GM23338 (cell line): ENCODE data around the gene IPPK. TPM values are rescaled to one million over a fixed set of nuclear protein-coding genes. Genes with fewer than 3 reads are reported as not detected.

Experiments used
- ATAC-seq: fragments of 200-7000 bp; cut with Tn5 transposase; 3 replicates; pipeline ENCODE4 v1.9.1; 2020
- DNase-seq: peaks from one replicate; pipeline ENCODE4 v3.0.0-alpha.2; 2015; ENCODE audit warnings: low spot score
- H2AFZ ChIP-seq: fragments of 200-600 bp; sonication (generic); 2 replicates; pipeline ENCODE4 v1.8.0; 2016; ENCODE audit warnings: antibody characterized with exemption, mild to moderate bottlenecking, moderate library complexity
- H3F3A ChIP-seq: fragments of 200-600 bp; sonication (generic); replicated peaks from 2 replicates; pipeline ENCODE4 v1.8.0; 2017; ENCODE audit warnings: antibody characterized with exemption, mixed run types, low read depth
- H3K27ac ChIP-seq: fragments of 200-600 bp; sonication (generic); 2 replicates; pipeline ENCODE4 v1.6.1; 2016; ENCODE audit warnings: low read depth
- H3K27me3 ChIP-seq: fragments of 200-600 bp; sonication (generic); 2 replicates; pipeline ENCODE4 v1.8.0; 2016; ENCODE audit warnings: mild to moderate bottlenecking, mixed run types, moderate library complexity; ENCODE audit not compliant: insufficient read depth
- H3K36me3 ChIP-seq: fragments of 200-600 bp; sonication (generic); 2 replicates; pipeline ENCODE4 v1.8.0; 2016; ENCODE audit warnings: mild to moderate bottlenecking; ENCODE audit not compliant: insufficient read depth
- H3K4me1 ChIP-seq: fragments of 200-600 bp; sonication (generic); 2 replicates; pipeline ENCODE4 v1.8.0; 2016; ENCODE audit warnings: mild to moderate bottlenecking, moderate library complexity; ENCODE audit not compliant: insufficient read depth
- H3K4me2 ChIP-seq: fragments of 200-600 bp; sonication (generic); 2 replicates; pipeline ENCODE4 v1.7.1; 2017; ENCODE audit warnings: mixed run types
- H3K4me3 ChIP-seq: fragments of 200-600 bp; sonication (generic); 2 replicates; pipeline ENCODE4 v1.6.1; 2016; ENCODE audit warnings: mixed run types
- H3K79me2 ChIP-seq: fragments of 200-600 bp; sonication (generic); replicated peaks from 2 replicates; pipeline ENCODE4 v1.8.0; 2017; ENCODE audit warnings: mild to moderate bottlenecking; ENCODE audit not compliant: insufficient read depth
- H3K9me2 ChIP-seq: fragments of 200-600 bp; sonication (generic); 2 replicates; pipeline ENCODE4 v1.8.0; 2017; ENCODE audit not compliant: insufficient read depth
- H4K20me1 ChIP-seq: fragments of 200-600 bp; sonication (generic); replicated peaks from 2 replicates; pipeline ENCODE4 v1.8.0; 2017; ENCODE audit warnings: mild to moderate bottlenecking; ENCODE audit not compliant: insufficient read depth
- H3K27ac Mint-ChIP-seq: 2 replicates; pipeline ENCODE4 v1.8.0; 2020; ENCODE audit warnings: inconsistent platforms, mild to moderate bottlenecking, moderate library complexity, mixed read lengths
- H3K27me3 Mint-ChIP-seq: 3 replicates; pipeline ENCODE4 v1.8.0; 2022; ENCODE audit warnings: low read depth, mild to moderate bottlenecking, moderate library complexity, mixed read lengths, inconsistent platforms; ENCODE audit not compliant: insufficient read depth, poor library complexity
- H3K36me3 Mint-ChIP-seq: 3 replicates; pipeline ENCODE4 v1.8.0; 2021; ENCODE audit warnings: low read depth, mild to moderate bottlenecking, inconsistent platforms, moderate library complexity, mixed read lengths
- H3K4me1 Mint-ChIP-seq: 3 replicates; pipeline ENCODE4 v1.8.0; 2020; ENCODE audit warnings: mild to moderate bottlenecking, inconsistent platforms, mixed read lengths
- H3K4me3 Mint-ChIP-seq: 3 replicates; pipeline ENCODE4 v1.8.0; 2021; ENCODE audit warnings: moderate library complexity, mild to moderate bottlenecking, inconsistent platforms, mixed read lengths
- H3K9me3 Mint-ChIP-seq: 3 replicates; pipeline ENCODE4 v1.8.0; 2020; ENCODE audit warnings: moderate library complexity, mild to moderate bottlenecking, inconsistent platforms, mixed read lengths
- CREB1 ChIP-seq: fragments of 250-450 bp; sonication (Bioruptor Pico); IDR thresholded peaks from 2 replicates; pipeline ENCODE4 v1.5.0; 2020; ENCODE audit warnings: low read depth, mild to moderate bottlenecking, moderate library complexity
- EZH2 ChIP-seq: fragments of 200-600 bp; sonication (generic); IDR thresholded peaks from one replicate; pipeline ENCODE4 v1.8.0; 2017; ENCODE audit warnings: antibody characterized with exemption, mild to moderate bottlenecking, low read depth; ENCODE audit not compliant: unreplicated experiment
- EZH2phosphoT487 ChIP-seq: fragments of 200-600 bp; sonication (generic); IDR thresholded peaks from one replicate; pipeline ENCODE4 v1.8.1; 2018; ENCODE audit warnings: antibody characterized with exemption; ENCODE audit not compliant: unreplicated experiment
- JUNB ChIP-seq: IDR thresholded peaks from one replicate; pipeline ENCODE4 v1.6.1; 2016; ENCODE audit warnings: antibody characterized with exemption; ENCODE audit not compliant: unreplicated experiment
- NANOG ChIP-seq: IDR thresholded peaks from 2 replicates; pipeline ENCODE4 v1.6.1; 2016; ENCODE audit warnings: antibody characterized with exemption, borderline replicate concordance
- STAT1 ChIP-seq: IDR thresholded peaks from one replicate; pipeline ENCODE4 v1.6.1; 2016; ENCODE audit warnings: antibody characterized with exemption; ENCODE audit not compliant: unreplicated experiment
- ZNF331 ChIP-seq: fragments of 250-450 bp; sonication (Bioruptor Pico); IDR thresholded peaks from 2 replicates; pipeline ENCODE4 v1.5.0; 2020; ENCODE audit warnings: low read depth, mild to moderate bottlenecking, moderate library complexity
- polyA plus RNA-seq: library from polyadenylated mRNA; unstranded; fragments of >200 nt; fragmentation: Nextera tagmentation; extraction: Ambion mirVana; gene quantifications from 2 replicates; pipeline ENCODE4 v1.2.1, GENCODE V29; 2016
- total RNA-seq: library from RNA; depleted of rRNA; stranded (reverse); fragments of >200 nt; shearing (Covaris generic); gene quantifications from 2 replicates; pipeline ENCODE4 v1.2.3, GENCODE V29; 2014
- TF ChIP-seq, protein P1 (sequence below): fragments of 250-450 bp; sonication (Bioruptor Pico); IDR thresholded peaks from 2 replicates; pipeline ENCODE4 v1.5.0; 2020; ENCODE audit warnings: mild to moderate bottlenecking, moderate library complexity
- TF ChIP-seq, protein P2 (sequence below), 2 experiments: fragments of 200-600 bp in 1 of 2; sonication (generic) in 1 of 2; conservative IDR thresholded peaks; 2 replicates each; pipeline versions ENCODE4 v1.5.1 to v1.6.1; 2016 to 2017; ENCODE audit warnings: antibody characterized with exemption in 2 of 2, low read depth in 2 of 2, mild to moderate bottlenecking in 2 of 2, moderate library complexity in 1 of 2
- TF ChIP-seq, protein P3 (sequence below): IDR thresholded peaks from 2 replicates; pipeline ENCODE4 v1.6.1; 2016; ENCODE audit warnings: antibody characterized with exemption

Gene IPPK
- total and polyA plus RNA-seq, 2 experiments from 2014 or later: 6.5 to 17.5 TPM

DNA sequence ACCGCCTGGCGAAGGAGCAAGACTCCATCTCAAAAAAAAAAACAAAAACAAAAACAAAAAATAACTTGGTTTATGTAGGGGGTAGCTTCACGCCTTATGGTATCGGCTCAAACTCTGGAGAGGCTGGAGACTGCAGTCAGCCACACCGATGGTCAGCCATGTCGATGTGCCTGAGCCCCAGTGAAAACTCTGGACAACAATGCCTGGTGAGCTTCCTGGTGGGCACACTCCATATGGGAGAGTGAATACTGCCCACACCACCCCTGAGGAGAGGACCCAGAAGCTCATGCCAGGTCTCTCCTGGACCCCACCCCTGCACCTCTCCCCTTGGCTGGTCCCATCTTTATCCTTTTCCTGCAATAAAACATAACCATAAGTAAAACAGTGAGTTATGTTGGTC lies 19.6 kb downstream of the IPPK start:
- H3K27ac Mint-ChIP-seq: no peak overlapping the region
- H2AFZ ChIP-seq: no peak overlapping the region
- no peak overlapping the region for H3K4me3 ChIP-seq
- no peaks in the 10 kb centered on the region for H3K27me3 ChIP-seq
- H3F3A ChIP-seq: no peaks in the 10 kb centered on the region
- H3K27me3 Mint-ChIP-seq: peaks cover 3% of the 10 kb centered on the region
- DNase-seq: no peak
- TF ChIP-seq EZH2phosphoT487 (no peak), JUNB (no peak), EZH2 (no peak), NANOG (no peak), ZNF331 (CRISPR knock-in tag) (no peak), STAT1 (no peak), CREB1 (CRISPR knock-in tag) (no peak)
- TF ChIP-seq, protein P1, sequence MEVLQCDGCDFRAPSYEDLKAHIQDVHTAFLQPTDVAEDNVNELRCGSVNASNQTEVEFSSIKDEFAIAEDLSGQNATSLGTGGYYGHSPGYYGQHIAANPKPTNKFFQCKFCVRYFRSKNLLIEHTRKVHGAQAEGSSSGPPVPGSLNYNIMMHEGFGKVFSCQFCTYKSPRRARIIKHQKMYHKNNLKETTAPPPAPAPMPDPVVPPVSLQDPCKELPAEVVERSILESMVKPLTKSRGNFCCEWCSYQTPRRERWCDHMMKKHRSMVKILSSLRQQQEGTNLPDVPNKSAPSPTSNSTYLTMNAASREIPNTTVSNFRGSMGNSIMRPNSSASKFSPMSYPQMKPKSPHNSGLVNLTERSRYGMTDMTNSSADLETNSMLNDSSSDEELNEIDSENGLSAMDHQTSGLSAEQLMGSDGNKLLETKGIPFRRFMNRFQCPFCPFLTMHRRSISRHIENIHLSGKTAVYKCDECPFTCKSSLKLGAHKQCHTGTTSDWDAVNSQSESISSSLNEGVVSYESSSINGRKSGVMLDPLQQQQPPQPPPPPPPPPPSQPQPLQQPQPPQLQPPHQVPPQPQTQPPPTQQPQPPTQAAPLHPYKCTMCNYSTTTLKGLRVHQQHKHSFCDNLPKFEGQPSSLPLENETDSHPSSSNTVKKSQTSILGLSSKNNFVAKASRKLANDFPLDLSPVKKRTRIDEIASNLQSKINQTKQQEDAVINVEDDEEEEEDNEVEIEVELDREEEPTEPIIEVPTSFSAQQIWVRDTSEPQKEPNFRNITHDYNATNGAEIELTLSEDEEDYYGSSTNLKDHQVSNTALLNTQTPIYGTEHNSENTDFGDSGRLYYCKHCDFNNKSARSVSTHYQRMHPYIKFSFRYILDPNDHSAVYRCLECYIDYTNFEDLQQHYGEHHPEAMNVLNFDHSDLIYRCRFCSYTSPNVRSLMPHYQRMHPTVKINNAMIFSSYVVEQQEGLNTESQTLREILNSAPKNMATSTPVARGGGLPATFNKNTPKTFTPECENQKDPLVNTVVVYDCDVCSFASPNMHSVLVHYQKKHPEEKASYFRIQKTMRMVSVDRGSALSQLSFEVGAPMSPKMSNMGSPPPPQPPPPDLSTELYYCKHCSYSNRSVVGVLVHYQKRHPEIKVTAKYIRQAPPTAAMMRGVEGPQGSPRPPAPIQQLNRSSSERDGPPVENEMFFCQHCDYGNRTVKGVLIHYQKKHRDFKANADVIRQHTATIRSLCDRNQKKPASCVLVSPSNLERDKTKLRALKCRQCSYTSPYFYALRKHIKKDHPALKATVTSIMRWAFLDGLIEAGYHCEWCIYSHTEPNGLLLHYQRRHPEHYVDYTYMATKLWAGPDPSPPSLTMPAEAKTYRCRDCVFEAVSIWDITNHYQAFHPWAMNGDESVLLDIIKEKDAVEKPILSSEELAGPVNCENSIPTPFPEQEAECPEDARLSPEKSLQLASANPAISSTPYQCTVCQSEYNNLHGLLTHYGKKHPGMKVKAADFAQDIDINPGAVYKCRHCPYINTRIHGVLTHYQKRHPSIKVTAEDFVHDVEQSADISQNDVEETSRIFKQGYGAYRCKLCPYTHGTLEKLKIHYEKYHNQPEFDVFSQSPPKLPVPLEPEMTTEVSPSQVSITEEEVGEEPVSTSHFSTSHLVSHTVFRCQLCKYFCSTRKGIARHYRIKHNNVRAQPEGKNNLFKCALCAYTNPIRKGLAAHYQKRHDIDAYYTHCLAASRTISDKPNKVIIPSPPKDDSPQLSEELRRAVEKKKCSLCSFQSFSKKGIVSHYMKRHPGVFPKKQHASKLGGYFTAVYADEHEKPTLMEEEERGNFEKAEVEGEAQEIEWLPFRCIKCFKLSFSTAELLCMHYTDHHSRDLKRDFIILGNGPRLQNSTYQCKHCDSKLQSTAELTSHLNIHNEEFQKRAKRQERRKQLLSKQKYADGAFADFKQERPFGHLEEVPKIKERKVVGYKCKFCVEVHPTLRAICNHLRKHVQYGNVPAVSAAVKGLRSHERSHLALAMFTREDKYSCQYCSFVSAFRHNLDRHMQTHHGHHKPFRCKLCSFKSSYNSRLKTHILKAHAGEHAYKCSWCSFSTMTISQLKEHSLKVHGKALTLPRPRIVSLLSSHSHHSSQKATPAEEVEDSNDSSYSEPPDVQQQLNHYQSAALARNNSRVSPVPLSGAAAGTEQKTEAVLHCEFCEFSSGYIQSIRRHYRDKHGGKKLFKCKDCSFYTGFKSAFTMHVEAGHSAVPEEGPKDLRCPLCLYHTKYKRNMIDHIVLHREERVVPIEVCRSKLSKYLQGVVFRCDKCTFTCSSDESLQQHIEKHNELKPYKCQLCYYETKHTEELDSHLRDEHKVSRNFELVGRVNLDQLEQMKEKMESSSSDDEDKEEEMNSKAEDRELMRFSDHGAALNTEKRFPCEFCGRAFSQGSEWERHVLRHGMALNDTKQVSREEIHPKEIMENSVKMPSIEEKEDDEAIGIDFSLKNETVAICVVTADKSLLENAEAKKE (CRISPR knock-in tag): no peak
- TF ChIP-seq, protein P2, sequence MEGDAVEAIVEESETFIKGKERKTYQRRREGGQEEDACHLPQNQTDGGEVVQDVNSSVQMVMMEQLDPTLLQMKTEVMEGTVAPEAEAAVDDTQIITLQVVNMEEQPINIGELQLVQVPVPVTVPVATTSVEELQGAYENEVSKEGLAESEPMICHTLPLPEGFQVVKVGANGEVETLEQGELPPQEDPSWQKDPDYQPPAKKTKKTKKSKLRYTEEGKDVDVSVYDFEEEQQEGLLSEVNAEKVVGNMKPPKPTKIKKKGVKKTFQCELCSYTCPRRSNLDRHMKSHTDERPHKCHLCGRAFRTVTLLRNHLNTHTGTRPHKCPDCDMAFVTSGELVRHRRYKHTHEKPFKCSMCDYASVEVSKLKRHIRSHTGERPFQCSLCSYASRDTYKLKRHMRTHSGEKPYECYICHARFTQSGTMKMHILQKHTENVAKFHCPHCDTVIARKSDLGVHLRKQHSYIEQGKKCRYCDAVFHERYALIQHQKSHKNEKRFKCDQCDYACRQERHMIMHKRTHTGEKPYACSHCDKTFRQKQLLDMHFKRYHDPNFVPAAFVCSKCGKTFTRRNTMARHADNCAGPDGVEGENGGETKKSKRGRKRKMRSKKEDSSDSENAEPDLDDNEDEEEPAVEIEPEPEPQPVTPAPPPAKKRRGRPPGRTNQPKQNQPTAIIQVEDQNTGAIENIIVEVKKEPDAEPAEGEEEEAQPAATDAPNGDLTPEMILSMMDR (conservative IDR thresholded peaks at IDR 0.05; ENCODE audit: low read depth in 2 of 2): no peak
- TF ChIP-seq, protein P3, sequence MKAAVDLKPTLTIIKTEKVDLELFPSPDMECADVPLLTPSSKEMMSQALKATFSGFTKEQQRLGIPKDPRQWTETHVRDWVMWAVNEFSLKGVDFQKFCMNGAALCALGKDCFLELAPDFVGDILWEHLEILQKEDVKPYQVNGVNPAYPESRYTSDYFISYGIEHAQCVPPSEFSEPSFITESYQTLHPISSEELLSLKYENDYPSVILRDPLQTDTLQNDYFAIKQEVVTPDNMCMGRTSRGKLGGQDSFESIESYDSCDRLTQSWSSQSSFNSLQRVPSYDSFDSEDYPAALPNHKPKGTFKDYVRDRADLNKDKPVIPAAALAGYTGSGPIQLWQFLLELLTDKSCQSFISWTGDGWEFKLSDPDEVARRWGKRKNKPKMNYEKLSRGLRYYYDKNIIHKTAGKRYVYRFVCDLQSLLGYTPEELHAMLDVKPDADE: no peak
- H3K9me2 ChIP-seq: no peaks in the 10 kb centered on the region
- H3K4me1 Mint-ChIP-seq: no peaks in the 10 kb centered on the region
- no peaks in the 10 kb centered on the region for H3K4me1 ChIP-seq
- H4K20me1 ChIP-seq: no peaks in the 10 kb centered on the region
- no peaks in the 10 kb centered on the region for H3K9me3 Mint-ChIP-seq
- peaks cover 45% of the 10 kb centered on the region for H3K36me3 Mint-ChIP-seq
- no peak overlapping the region for H3K4me3 Mint-ChIP-seq
- no peak for ATAC-seq
- no peak overlapping the region for H3K4me2 ChIP-seq
- no peaks in the 10 kb centered on the region for H3K79me2 ChIP-seq
- H3K27ac ChIP-seq: no peak overlapping the region
- H3K36me3 ChIP-seq: peaks cover 6% of the 10 kb centered on the region; the same call in 1 of the 2 replicates
